ENCODE measurements around the gene SYNC. TPM values are rescaled to one million over a fixed set of nuclear protein-coding genes. Genes with fewer than 3 reads are reported as not detected.

Gene SYNC
- total RNA-seq, 1 donor from 2014 or later, result 14.5 TPM

DNA sequence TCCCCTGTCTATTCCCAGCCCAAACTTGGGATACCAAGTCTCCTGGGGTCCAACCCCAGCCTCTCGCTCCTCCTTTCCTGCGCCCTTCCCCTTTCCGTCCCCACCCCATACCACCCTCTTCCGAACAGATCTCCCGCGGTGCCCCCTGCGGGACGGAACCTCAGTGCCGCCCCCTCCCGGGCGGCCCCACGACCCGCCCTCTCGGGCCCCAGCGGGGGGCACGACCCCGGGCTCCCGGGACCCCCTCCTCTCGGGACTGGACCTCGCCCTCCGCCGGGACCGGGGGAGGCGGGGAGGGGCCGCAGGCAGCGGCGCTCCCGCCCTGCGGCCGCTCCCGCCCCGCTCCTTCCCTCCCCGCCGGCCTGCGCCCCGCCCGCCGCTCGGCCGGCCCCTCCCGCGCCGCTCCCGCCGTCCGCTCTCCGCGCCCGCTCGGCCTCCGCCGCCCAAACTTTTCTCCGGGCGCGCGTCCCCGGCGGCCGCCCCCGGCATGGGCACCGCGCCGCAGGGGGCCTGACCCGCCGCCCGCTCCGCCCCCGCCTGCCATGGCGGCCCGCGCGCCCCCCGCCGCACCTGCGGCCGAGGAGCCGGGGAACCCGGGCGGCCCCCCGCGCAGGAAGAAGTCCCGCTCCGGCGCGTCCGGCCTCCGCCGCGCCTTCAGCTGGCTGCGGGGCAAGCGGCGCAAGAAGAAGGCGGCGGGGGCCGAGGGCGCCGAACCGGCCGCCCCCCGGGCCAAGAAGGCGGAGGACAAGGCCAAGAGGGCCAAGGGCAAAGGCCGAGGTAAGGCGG lies 39.0 kb upstream of the SYNC start:
- H3K4me1 ChIP-seq, result peaks cover 33% of the 10 kb centered on the region
- TF ChIP-seq, protein P1, sequence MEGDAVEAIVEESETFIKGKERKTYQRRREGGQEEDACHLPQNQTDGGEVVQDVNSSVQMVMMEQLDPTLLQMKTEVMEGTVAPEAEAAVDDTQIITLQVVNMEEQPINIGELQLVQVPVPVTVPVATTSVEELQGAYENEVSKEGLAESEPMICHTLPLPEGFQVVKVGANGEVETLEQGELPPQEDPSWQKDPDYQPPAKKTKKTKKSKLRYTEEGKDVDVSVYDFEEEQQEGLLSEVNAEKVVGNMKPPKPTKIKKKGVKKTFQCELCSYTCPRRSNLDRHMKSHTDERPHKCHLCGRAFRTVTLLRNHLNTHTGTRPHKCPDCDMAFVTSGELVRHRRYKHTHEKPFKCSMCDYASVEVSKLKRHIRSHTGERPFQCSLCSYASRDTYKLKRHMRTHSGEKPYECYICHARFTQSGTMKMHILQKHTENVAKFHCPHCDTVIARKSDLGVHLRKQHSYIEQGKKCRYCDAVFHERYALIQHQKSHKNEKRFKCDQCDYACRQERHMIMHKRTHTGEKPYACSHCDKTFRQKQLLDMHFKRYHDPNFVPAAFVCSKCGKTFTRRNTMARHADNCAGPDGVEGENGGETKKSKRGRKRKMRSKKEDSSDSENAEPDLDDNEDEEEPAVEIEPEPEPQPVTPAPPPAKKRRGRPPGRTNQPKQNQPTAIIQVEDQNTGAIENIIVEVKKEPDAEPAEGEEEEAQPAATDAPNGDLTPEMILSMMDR (IDR thresholded peaks at IDR 0.05), result no peak
- H3K36me3 ChIP-seq, result no peaks in the 10 kb centered on the region
- peak overlapping the region; percentile 89 for H3K27ac ChIP-seq
- no peak for DNase-seq
- peak; percentile 67 to 75 for ATAC-seq
- H3K27me3 ChIP-seq (ENCODE audit: low read depth), result no peaks in the 10 kb centered on the region
- no peaks in the 10 kb centered on the region for H3K9me3 ChIP-seq
- intact Hi-C loops (cut with DNase I), result no loop called here
- H3K4me3 ChIP-seq, result peak overlapping the region; percentile 78

DNA sequence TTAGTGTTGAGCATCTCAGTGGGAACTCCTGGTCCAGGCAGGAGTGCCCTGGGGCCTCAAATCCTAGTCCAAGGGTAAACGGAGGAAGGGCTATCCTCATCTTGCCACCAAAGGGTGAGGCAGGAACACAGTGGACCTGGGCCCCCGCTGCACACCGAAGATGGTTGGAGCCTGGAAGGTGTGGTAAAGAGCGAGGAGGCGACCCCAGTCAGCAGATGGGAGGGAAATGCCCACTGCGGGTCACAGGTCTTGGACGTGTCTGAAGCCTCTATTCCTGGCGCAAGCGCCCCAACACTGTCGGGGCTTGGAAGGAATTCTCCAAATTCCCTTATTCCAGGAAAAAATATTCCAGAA lies 38.5 kb upstream of the SYNC start:
- no peaks in the 10 kb centered on the region for H3K36me3 ChIP-seq
- ATAC-seq (peak in 1 of 2 donors; percentile 4), DNase-seq (no peak)
- peaks cover 33% of the 10 kb centered on the region for H3K4me1 ChIP-seq
- H3K27me3 ChIP-seq (ENCODE audit: low read depth), result no peaks in the 10 kb centered on the region
- intact Hi-C loops (cut with DNase I), result no loop called here
- TF ChIP-seq, protein P1 (IDR thresholded peaks at IDR 0.05), result no peak
- H3K4me3 ChIP-seq, result peak overlapping the region; percentile 78
- H3K27ac ChIP-seq, result peak overlapping the region; percentile 68
- no peaks in the 10 kb centered on the region for H3K9me3 ChIP-seq

DNA sequence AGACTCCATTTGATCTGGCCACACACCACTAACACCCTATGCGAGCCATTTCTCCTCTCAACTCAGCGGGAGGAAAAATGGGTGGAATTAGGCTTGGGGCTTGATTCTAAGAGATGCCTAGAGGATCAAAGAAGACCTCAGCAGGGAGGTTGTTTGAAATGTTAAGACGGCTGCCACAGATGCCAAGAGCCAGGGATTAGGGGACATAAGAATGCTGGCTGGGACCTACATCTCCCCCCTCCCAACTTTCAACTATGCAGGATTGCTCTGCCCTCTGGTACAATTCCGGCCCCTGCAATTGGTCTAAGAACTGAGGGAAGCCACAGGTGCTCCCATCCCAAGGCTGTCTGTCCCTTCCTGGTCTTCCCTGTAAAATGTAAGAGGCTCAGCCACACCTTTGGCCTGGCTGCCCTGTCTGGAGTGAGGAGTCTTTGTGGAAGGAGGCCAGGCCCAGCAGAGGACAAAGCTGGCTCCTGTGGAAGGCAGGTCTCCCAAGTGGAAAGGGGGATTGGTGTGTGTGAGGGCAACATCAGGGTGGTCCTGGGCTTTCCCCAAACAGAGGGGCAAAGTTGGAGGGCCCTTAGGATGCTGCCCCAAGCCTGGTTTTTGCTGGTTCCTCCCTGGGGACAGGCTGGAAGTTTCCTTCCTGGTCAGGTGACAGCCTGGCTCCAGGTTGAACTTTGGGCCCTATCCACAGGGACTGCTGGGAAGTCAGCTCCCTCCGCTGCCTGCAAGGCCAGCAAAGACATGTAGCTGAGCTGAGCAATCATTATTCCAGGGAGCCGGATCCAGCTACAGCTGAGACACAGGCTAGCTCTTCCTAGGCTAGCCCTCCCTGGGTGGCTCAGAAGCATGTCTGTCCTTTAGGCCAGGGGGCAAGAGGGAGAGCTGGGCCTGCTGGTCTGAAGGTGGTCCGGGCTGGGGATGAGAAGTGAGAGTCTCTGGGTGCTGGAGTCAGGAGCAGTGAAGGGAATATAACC lies 34.5 kb upstream of the SYNC start:
- Histone ChIP-seq H3K27me3 (ENCODE audit: low read depth) (no peaks in the 10 kb centered on the region), H3K36me3 (no peaks in the 10 kb centered on the region), H3K27ac (no peak overlapping the region), H3K4me3 (no peak overlapping the region), H3K4me1 (peaks cover 12% of the 10 kb centered on the region), H3K9me3 (no peaks in the 10 kb centered on the region)
- intact Hi-C loops (cut with DNase I), result no loop called here
- DNase-seq, result no peak
- TF ChIP-seq, protein P1 (IDR thresholded peaks at IDR 0.05), result no peak
- no peak for ATAC-seq

DNA sequence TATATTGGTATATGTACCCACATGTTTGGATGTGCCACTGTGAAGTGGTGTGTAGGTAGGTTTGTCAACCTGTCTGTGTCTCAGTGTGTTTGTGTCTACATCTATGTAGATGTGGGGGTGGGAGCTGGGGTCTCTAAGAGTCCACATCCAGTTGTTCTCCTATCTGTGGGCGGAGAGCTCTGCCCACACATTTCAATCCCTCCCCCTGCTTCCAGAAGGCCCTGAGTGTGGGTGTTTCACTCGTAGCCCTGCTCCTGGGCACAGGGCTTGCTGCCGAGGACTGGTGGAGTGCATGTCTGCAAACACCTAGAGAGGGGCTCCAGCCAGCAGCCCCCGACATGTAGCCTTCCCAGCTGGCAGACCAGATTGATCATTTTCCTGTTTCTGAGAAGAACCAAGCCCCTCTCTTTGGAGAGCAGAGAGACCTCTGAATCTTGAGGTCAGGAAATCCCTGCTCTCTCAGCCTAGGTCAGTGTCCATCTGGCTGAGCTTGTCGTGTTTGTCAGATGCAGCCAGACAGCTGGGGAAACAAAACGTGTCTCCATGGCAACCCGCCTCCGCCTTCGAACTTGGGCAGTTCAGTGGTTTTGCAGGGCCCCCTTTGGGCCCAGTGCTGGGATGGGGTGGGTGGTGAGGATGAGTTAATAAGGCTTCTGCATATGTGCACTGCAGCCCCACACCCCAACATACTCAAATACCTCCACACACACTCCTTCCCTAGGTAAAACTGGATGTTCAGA lies 31.2 kb upstream of the SYNC start:
- ATAC-seq, result peak; percentile 34 to 37
- intact Hi-C loops (cut with DNase I), result no loop called here

More for the DNA sequence above, 31.2 kb upstream of the SYNC start:
- Histone ChIP-seq H3K27ac (no peak overlapping the region), H3K27me3 (ENCODE audit: low read depth) (no peaks in the 10 kb centered on the region), H3K9me3 (no peaks in the 10 kb centered on the region), H3K4me1 (no peaks in the 10 kb centered on the region), H3K4me3 (no peak overlapping the region), H3K36me3 (no peaks in the 10 kb centered on the region)
- no peak for DNase-seq
- TF ChIP-seq, protein P1 (IDR thresholded peaks at IDR 0.05), result no peak
